Ovary (tissue), 9 donors: ENCODE measurements around the gene CD300LD. TPM values are rescaled to one million over a fixed set of nuclear protein-coding genes. Genes with fewer than 3 reads are reported as not detected.

ENCODE experiments used
- DNase-seq, 5 donors: peaks; one replicate each; pipeline ENCODE4 v3.0.0-alpha.2; 2019 to 2020
- H3K27ac ChIP-seq, 2 donors: fragments of 200-600 bp; one replicate each; pipeline versions ENCODE4 v1.5.1 to v1.8.0; 2019 to 2022
- H3K27me3 ChIP-seq: fragments of 200-600 bp; one replicate; pipeline ENCODE4 v1.8.0; 2022
- H3K36me3 ChIP-seq: fragments of 200-600 bp; sonication (generic); one replicate; pipeline ENCODE4 v1.5.1; 2019
- H3K4me1 ChIP-seq: one replicate; pipeline ENCODE4 v1.8.1; 2013; ENCODE audit warnings: mild to moderate bottlenecking, moderate library complexity; ENCODE audit not compliant: insufficient read depth
- H3K4me3 ChIP-seq: fragments of 200-600 bp; sonication (generic); one replicate; pipeline ENCODE4 v1.5.1; 2017
- H3K9me3 ChIP-seq, 2 donors: fragments of 200-600 bp in 1 of 2; sonication (generic) in 1 of 2; one replicate each; pipeline versions ENCODE4 v1.5.1 to v1.8.1; 2013 to 2019; ENCODE audit warnings: mild to moderate bottlenecking in 1 of 2, moderate library complexity in 1 of 2
- CTCF ChIP-seq, 3 donors: fragments of 450-650 bp in 2 of 3; fragments of 200-600 bp in 1 of 3; IDR thresholded peaks; one replicate each; pipeline versions ENCODE4 v1.5.1 to v1.8.0; 2016 to 2022; ENCODE audit warnings: antibody characterized with exemption in 3 of 3, mild to moderate bottlenecking in 1 of 3
- EP300 ChIP-seq: sonication (generic); formaldehyde crosslinking; IDR thresholded peaks from one replicate; pipeline ENCODE4 v1.6.1; 2017; ENCODE audit warnings: antibody characterized with exemption
- POLR2A ChIP-seq: fragments of 450-650 bp; IDR thresholded peaks from one replicate; pipeline ENCODE4 v1.6.1; 2017; ENCODE audit warnings: antibody characterized with exemption, mild to moderate bottlenecking, moderate library complexity
- WGBS, 3 donors: extraction: QIAGEN DNeasy Blood & Tissue Kit in 1 of 3; methylation state at CpG; one replicate each; pipeline versions ENCODE4 v1.1.5 to v1.1.7; 2013 to 2017; 5-methylcytosine and 5-hydroxymethylcytosine counted together
- intact Hi-C, 4 donors: fragments of 100-400 bp; cut with DNase I; formaldehyde crosslinking; loops; one replicate each; pipeline versions ENCODE4 v1.11.0 to v1.15.1; 2022 to 2023
- polyA plus RNA-seq, 2 donors: library from polyadenylated mRNA; stranded (reverse); fragments of 200-250 nt in 1 of 2; fragments of 350-450 nt in 1 of 2; fragmentation: Illumina TruSeq in 1 of 2; extraction: RNeasy Lipid Tissue Mini Kit (QIAGEN cat#74804) in 1 of 2; gene quantifications; one replicate each; pipeline ENCODE4 v1.2.3, GENCODE V29; 2013 to 2014
- total RNA-seq, 7 donors: library from RNA; depleted of rRNA in 2 of 7; stranded (reverse); fragments of >200 nt in 2 of 7; fragmentation: NEBNext Ultra II Directional in 3 of 7; extraction: Animal tissue kit (Norgen Biotek cat#: 25700) in 3 of 7; gene quantifications; one replicate each; pipeline versions ENCODE4 v1.1.0 to v1.2.4, GENCODE V29; 2016 to 2023
- donor health status: DM: no; HTN: no; CAD: no; lungs with moderate emphysema.
- donor health status: DM: no; HTN: no; CAD: no.
- donor health status: Bipolar disorder and iron deficiency.
- donor health status: DM: yes; HTN: yes; CAD: no.
- donor health status: DM: no; HTN: no; CAD: no.
- donor health status: DM: yes; HTN: yes; CAD: no.

CD300LD gene
- total and polyA plus RNA-seq, 9 donors = not detected

- TF ChIP-seq EP300 (no peak), POLR2A (no peak), CTCF (IDR thresholded peaks at IDR 0.05) (no peak)
- Histone ChIP-seq H3K27ac (no peak overlapping the region), H3K27me3 (no peaks in the 10 kb centered on the region), H3K36me3 (no peaks in the 10 kb centered on the region), H3K9me3 (no peaks in the 10 kb centered on the region), H3K4me3 (no peak overlapping the region), H3K4me1 (no peaks in the 10 kb centered on the region)
- no peak for DNase-seq
- intact Hi-C loops = no loop called here
- 65 to 73% (median 72%) methylated on average over 16 of the region's 16 CpGs for WGBS, 3 donors
Measured at GRCh38 chr17:74544991-74545842, 46.9 kb downstream of the CD300LD start.

GRCh38 chr17:74543891-74544760 lies 48.0 kb downstream of the CD300LD start:
- intact Hi-C loops = no loop called here
- no peak for DNase-seq
- Histone ChIP-seq H3K9me3 (no peaks in the 10 kb centered on the region), H3K4me1 (no peaks in the 10 kb centered on the region), H3K36me3 (no peaks in the 10 kb centered on the region), H3K27ac (no peak overlapping the region), H3K4me3 (no peak overlapping the region), H3K27me3 (no peaks in the 10 kb centered on the region)
- TF ChIP-seq POLR2A (no peak), CTCF (IDR thresholded peaks at IDR 0.05) (no peak), EP300 (no peak)
- WGBS, 3 donors = 80 to 83% (median 81%) methylated on average over 18 of the region's 18 CpGs

GRCh38 chr17:74543406-74543805 lies 48.7 kb downstream of the CD300LD start:
- Histone ChIP-seq H3K9me3 (no peaks in the 10 kb centered on the region), H3K27ac (no peak overlapping the region), H3K4me3 (no peak overlapping the region), H3K4me1 (no peaks in the 10 kb centered on the region), H3K27me3 (no peaks in the 10 kb centered on the region), H3K36me3 (no peaks in the 10 kb centered on the region)
- no peak for DNase-seq
- 69 to 81% (median 72%) methylated on average over 14 of the region's 14 CpGs for WGBS, 3 donors
- no peak for TF ChIP-seq CTCF (IDR thresholded peaks at IDR 0.05)
- intact Hi-C loops = no loop called here

GRCh38 chr17:74542727-74543383 lies 49.2 kb downstream of the CD300LD start:
- Histone ChIP-seq H3K27me3 (no peaks in the 10 kb centered on the region), H3K9me3 (no peaks in the 10 kb centered on the region), H3K4me1 (no peaks in the 10 kb centered on the region), H3K36me3 (no peaks in the 10 kb centered on the region), H3K4me3 (no peak overlapping the region), H3K27ac (no peak overlapping the region)
- 83 to 86% (median 84%) methylated on average over 17 of the region's 17 CpGs for WGBS, 3 donors
- DNase-seq = no peak
- TF ChIP-seq EP300 = no peak
- no peak for TF ChIP-seq POLR2A
- TF ChIP-seq CTCF (IDR thresholded peaks at IDR 0.05) = no peak
- intact Hi-C loops = no loop called here
